Body of pancreas (tissue), 4 donors: ENCODE measurements around the gene YIF1A.

ENCODE experiments used
- CTCF ChIP-seq, 7 experiments: fragments of 450-650 bp in 4 of 7; fragments of 200-600 bp in 3 of 7; sonication (generic) in 3 of 7; IDR thresholded peaks; one replicate each; pipeline ENCODE4 v1.5.1; 2016 to 2019; ENCODE audit warnings: antibody characterized with exemption in 7 of 7
- POLR2A ChIP-seq, 3 donors: fragments of 450-650 bp; IDR thresholded peaks; one replicate each; pipeline ENCODE4 v1.6.1; 2016; ENCODE audit warnings: antibody characterized with exemption in 3 of 3, mild to moderate bottlenecking in 2 of 3

GRCh38 chr11:66291303-66291705 is 2.4 kb upstream of the YIF1A start:
- no peak for TF ChIP-seq CTCF (IDR thresholded peaks at IDR 0.05)
- TF ChIP-seq POLR2A (IDR thresholded peaks at IDR 0.05) = no peak
